Adrenal gland (tissue), 12 donors: ENCODE data around the gene ODF2. TPM values are rescaled to one million over a fixed set of nuclear protein-coding genes. Genes with fewer than 3 reads are reported as not detected.

Experiments
- DNase-seq, 7 donors: peaks; one replicate each; pipeline ENCODE4 v3.0.0-alpha.2; 2019 to 2020
- H3K27ac ChIP-seq, 5 donors: fragments of 200-600 bp; sonication (generic) in 4 of 5; 1 replicate in 3 of 5; 2 replicates in 2 of 5; pipeline versions ENCODE4 v1.5.1 to v1.8.0; 2016 to 2020; ENCODE audit warnings: mild to moderate bottlenecking in 1 of 5
- H3K27me3 ChIP-seq: fragments of 200-600 bp; 2 replicates; pipeline ENCODE4 v1.8.0; 2021
- H3K36me3 ChIP-seq, 2 donors: fragments of 200-600 bp; replicated peaks in 1 of 2; 1 replicate in 1 of 2; 2 replicates in 1 of 2; pipeline versions ENCODE4 v1.5.1 to v1.8.0; 2018 to 2022
- H3K4me1 ChIP-seq, 2 donors: fragments of 200-600 bp; replicated peaks in 1 of 2; 1 replicate in 1 of 2; 2 replicates in 1 of 2; pipeline versions ENCODE4 v1.5.1 to v1.8.0; 2018 to 2021
- H3K4me3 ChIP-seq, 4 donors: fragments of 200-600 bp; sonication (generic) in 3 of 4; one replicate each; pipeline ENCODE4 v1.5.1; 2016 to 2018
- H3K9me3 ChIP-seq, 3 donors: fragments of 200-600 bp; sonication (generic) in 1 of 3; replicated peaks in 1 of 3; 1 replicate in 2 of 3; 2 replicates in 1 of 3; pipeline versions ENCODE4 v1.5.1 to v1.8.0; 2016 to 2021
- POLR2A ChIP-seq, 2 donors: fragments of 450-650 bp; IDR thresholded peaks; one replicate each; pipeline ENCODE4 v1.6.1; 2017; ENCODE audit warnings: antibody characterized with exemption in 2 of 2, mild to moderate bottlenecking in 2 of 2, moderate library complexity in 1 of 2
- WGBS, 4 donors: extraction: QIAGEN DNeasy Blood & Tissue Kit in 2 of 4; methylation state at CpG; one replicate each; pipeline versions ENCODE4 v1.1.5 to v1.1.7; 2013 to 2017; 5-methylcytosine and 5-hydroxymethylcytosine counted together
- intact Hi-C, 2 donors: fragments of 100-400 bp; cut with DNase I; formaldehyde crosslinking; loops; one replicate each; pipeline versions ENCODE4 v1.14.1 to v1.15.0; 2022 to 2023
- polyA plus RNA-seq, 3 donors: library from polyadenylated mRNA; stranded (reverse); fragments of 200-250 nt in 2 of 3; fragments of 350-450 nt in 1 of 3; fragmentation: Illumina TruSeq in 1 of 3; extraction: RNeasy Lipid Tissue Mini Kit (QIAGEN cat#74804) in 1 of 3; gene quantifications; one replicate each; pipeline ENCODE4 v1.2.3, GENCODE V29; 2013 to 2014
- total RNA-seq, 9 donors: library from RNA; depleted of rRNA in 4 of 9; stranded (reverse); fragments of >200 nt in 4 of 9; fragments of 120-200 nt in 1 of 9; fragmentation: NEBNext Ultra II Directional in 1 of 9; extraction: Animal tissue kit (Norgen Biotek cat#: 25700) in 1 of 9; gene quantifications; one replicate each; pipeline versions ENCODE4 v1.1.0 to v1.2.4, GENCODE V29; 2013 to 2023
- TF ChIP-seq, protein P1 (sequence below), 6 experiments: fragments of 450-650 bp in 4 of 6; fragments of 200-600 bp in 2 of 6; sonication (generic) in 1 of 6; IDR thresholded peaks; 1 replicate in 5 of 6; 2 replicates in 1 of 6; pipeline versions ENCODE4 v1.5.1 to v1.8.0; 2016 to 2021; ENCODE audit warnings: antibody characterized with exemption in 6 of 6, mild to moderate bottlenecking in 2 of 6, moderate library complexity in 1 of 6
- donor health status: healthy with polysubstance abuse.
- donor health status: Bipolar disorder and iron deficiency.
- donor health status: DM: yes; HTN: yes; CAD: no.
- donor health status: DM: no; HTN: no; CAD: no.
- donor health status: DM: no; HTN: no; CAD: no.
- donor health status: DM: yes; HTN: yes; CAD: no.

The ODF2 gene
- total and polyA plus RNA-seq, 12 donors = 10.2 to 21.6 (median 16.1) TPM

DNA sequence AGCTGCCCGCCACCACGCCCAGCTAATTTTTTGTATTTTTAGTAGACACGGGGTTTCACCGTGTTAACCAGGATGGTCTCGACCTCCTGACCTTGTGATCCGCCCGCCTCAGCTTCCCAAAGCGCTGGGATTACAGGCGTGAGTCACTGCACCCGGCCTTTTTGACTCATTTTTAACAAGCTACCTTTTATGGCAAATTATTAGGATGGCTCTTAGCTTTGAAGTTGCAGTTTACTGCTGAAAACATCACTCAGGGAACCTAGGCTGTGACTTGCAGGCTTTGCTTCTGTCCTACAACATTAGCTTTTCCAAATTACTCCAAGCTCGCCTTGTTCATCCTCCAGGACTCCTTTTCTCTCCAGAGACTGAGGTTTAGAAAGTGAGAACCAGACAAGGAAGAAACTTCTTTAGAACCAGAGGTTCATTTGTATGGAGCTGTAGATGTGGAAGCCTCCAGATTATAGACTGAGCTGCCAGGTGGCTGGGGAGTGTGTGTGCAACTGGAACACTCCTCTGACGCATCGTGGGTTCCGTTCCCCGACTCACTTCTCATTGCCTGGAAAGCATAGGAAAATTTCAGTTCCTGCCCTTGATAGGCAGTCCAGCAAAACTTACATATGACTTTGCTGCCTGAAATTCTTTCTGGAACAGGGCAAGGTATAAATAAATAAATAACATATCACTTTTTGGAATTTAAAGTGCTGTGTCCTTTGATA lies 72.8 kb downstream of the ODF2 start:
- Histone ChIP-seq H3K4me1 (peaks cover 0 to under 1% of the 10 kb centered on the region in 2 donors), H3K9me3 (no peaks in the 10 kb centered on the region), H3K36me3 (peaks cover 0 to 80% of the 10 kb centered on the region in 2 donors), H3K27me3 (no peaks in the 10 kb centered on the region), H3K27ac (no peak overlapping the region), H3K4me3 (no peak overlapping the region)
- WGBS, 4 donors = 87 to 92% (median 89%) methylated on average over 15 of the region's 15 CpGs
- DNase-seq = no peak
- intact Hi-C loops = loop anchor here in 1 of 2 donors (10.0 kb wide), 1 partner anchor 56 kb away; no protein-coding TSS in a partner anchor
- TF ChIP-seq, protein P1, sequence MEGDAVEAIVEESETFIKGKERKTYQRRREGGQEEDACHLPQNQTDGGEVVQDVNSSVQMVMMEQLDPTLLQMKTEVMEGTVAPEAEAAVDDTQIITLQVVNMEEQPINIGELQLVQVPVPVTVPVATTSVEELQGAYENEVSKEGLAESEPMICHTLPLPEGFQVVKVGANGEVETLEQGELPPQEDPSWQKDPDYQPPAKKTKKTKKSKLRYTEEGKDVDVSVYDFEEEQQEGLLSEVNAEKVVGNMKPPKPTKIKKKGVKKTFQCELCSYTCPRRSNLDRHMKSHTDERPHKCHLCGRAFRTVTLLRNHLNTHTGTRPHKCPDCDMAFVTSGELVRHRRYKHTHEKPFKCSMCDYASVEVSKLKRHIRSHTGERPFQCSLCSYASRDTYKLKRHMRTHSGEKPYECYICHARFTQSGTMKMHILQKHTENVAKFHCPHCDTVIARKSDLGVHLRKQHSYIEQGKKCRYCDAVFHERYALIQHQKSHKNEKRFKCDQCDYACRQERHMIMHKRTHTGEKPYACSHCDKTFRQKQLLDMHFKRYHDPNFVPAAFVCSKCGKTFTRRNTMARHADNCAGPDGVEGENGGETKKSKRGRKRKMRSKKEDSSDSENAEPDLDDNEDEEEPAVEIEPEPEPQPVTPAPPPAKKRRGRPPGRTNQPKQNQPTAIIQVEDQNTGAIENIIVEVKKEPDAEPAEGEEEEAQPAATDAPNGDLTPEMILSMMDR (IDR thresholded peaks at IDR 0.05) = no peak
- no peak for TF ChIP-seq POLR2A (IDR thresholded peaks at IDR 0.05)

DNA sequence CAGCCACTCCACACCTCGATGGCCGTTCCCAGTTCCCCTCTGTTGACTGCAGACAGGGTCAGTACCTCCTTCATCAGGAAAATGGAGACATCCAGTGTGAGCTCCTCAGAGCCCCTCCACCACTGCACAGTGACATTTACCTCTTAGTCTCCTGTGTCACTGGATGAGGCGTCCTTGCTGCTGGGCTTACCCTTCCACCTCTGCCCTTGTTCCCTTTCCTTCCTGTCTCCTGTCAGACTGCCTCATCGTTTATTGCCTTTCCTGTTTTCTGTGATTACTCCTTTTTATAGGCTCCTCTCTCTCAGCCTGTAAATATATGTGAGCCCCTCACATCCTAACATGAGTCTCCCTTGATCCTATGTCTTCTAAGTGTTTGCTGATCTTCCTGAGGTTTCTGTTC lies 73.4 kb downstream of the ODF2 start:
- no peak for DNase-seq
- no peak overlapping the region for H3K27ac ChIP-seq
- WGBS, 4 donors = 65 to 79% (median 77%) methylated on average over 4 of the region's 4 CpGs
- H3K4me1 ChIP-seq = no peaks in the 10 kb centered on the region
- no peak for TF ChIP-seq POLR2A (IDR thresholded peaks at IDR 0.05)
- TF ChIP-seq, protein P1 (IDR thresholded peaks at IDR 0.05) = no peak
- no peak overlapping the region for H3K4me3 ChIP-seq
- H3K27me3 ChIP-seq = no peaks in the 10 kb centered on the region
- peaks cover 0 to 86% of the 10 kb centered on the region in 2 donors for H3K36me3 ChIP-seq
- no peaks in the 10 kb centered on the region for H3K9me3 ChIP-seq
- intact Hi-C loops = loop anchor here in 1 of 2 donors (10.0 kb wide), 1 partner anchor 56 kb away; no protein-coding TSS in a partner anchor

DNA sequence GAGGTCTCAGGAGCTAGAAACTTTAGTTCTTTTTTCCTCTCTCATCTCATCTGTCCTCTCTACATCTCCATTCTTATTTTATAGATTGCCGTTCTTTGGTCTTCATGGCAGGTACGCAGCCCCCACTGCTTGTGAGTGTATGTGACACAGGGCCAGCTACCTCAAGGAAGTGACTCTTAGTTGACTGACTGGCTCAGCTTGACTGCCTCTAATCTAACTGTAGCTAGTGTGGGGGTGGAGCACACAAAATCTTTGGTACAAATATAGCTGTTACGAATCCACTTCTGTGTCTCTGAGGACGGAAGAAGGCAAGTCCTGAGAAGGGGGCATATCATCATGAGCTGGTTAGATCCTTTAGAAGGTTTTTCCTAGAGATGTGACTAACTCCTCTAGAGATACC lies 76.8 kb downstream of the ODF2 start:
- TF ChIP-seq, protein P1 (IDR thresholded peaks at IDR 0.05) = no peak
- H3K36me3 ChIP-seq = peaks cover 0 to 86% of the 10 kb centered on the region in 2 donors
- no peaks in the 10 kb centered on the region for H3K4me1 ChIP-seq
- no peak overlapping the region for H3K27ac ChIP-seq
- H3K27me3 ChIP-seq = no peaks in the 10 kb centered on the region
- DNase-seq = no peak
- no peak overlapping the region for H3K4me3 ChIP-seq
- intact Hi-C loops = no loop called here
- H3K9me3 ChIP-seq = no peaks in the 10 kb centered on the region
- 95 to 98% (median 96%) methylated on average over 4 of the region's 4 CpGs for WGBS, 4 donors

DNA sequence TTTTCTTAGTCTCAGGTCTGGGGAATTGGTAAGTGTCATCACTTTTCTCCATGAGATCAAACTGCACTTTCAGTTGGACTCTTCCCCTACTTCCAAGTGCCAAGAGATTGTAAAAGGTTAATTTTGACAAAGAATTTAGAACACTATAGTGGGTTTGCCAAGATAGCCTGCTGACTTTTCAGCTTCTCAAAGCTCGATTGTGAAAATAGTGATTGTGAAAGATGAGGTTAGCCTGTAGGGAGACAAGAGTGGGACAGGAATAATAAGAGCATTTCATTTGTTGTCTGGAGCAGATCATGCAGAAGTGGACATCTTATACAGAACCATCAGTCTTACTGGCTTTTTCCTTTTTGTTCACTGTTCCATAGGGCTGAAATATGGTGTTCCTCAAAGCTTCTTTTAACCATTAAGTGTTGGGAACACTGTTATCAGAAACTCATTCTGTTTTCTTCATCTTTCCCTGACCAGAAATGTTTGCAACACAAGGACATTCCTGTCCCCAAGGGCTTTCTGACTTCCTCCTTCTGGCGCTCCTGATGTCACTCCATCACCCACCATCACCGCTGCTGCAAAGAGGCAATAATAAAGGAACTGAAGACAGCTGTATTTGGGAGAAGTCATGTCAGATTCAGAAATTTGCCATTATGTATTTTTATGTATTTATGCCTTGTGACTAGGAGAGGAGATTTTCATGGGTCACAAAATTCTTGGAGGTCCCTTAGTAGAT lies 85.0 kb downstream of the ODF2 start:
- intact Hi-C loops = no loop called here
- Histone ChIP-seq H3K27me3 (no peaks in the 10 kb centered on the region), H3K36me3 (peaks cover 0 to 64% of the 10 kb centered on the region in 2 donors), H3K9me3 (no peaks in the 10 kb centered on the region), H3K4me1 (no peaks in the 10 kb centered on the region), H3K4me3 (no peak overlapping the region), H3K27ac (peak overlapping the region in 1 of 5 donors; percentile 40)
- TF ChIP-seq, protein P1 (IDR thresholded peaks at IDR 0.05) = no peak
- no peak for TF ChIP-seq POLR2A (IDR thresholded peaks at IDR 0.05)
- no peak for DNase-seq
- WGBS, 4 donors = 60 to 65% (median 63%) methylated on average over 3 of the region's 3 CpGs
